Testis (tissue), 3 donors: ENCODE measurements around the gene TROAP. TPM values are rescaled to one million over a fixed set of nuclear protein-coding genes. Genes with fewer than 3 reads are reported as not detected.
"Not testable (repeated sequence)": the region's sequence is repeated elsewhere in the genome, so short reads cannot be mapped to it uniquely, and the experiment has no call there.

ENCODE experiments used
- DNase-seq: peaks from one replicate; pipeline ENCODE4 v3.0.0-alpha.2; 2019
- H3K27ac ChIP-seq, 2 donors: fragments of 200-600 bp; sonication (generic); one replicate each; pipeline ENCODE4 v1.5.1; 2019
- H3K27me3 ChIP-seq: fragments of 200-600 bp; sonication (generic); one replicate; pipeline ENCODE4 v1.5.1; 2019
- H3K36me3 ChIP-seq: fragments of 200-600 bp; sonication (generic); one replicate; pipeline ENCODE4 v1.5.1; 2017; ENCODE audit warnings: low read depth; ENCODE audit errors: missing control alignments
- H3K4me1 ChIP-seq: fragments of 200-600 bp; sonication (generic); one replicate; pipeline ENCODE4 v1.5.1; 2019
- H3K4me3 ChIP-seq, 2 donors: fragments of 200-600 bp; sonication (generic); one replicate each; pipeline ENCODE4 v1.5.1; 2017 to 2019
- H3K9me3 ChIP-seq: fragments of 200-600 bp; sonication (generic); one replicate; pipeline ENCODE4 v1.5.1; 2017
- CTCF ChIP-seq, 3 experiments: fragments of 450-650 bp in 2 of 3; fragments of 200-600 bp in 1 of 3; sonication (generic) in 1 of 3; IDR thresholded peaks; one replicate each; pipeline ENCODE4 v1.5.1; 2016 to 2019; ENCODE audit warnings: antibody characterized with exemption in 3 of 3, mild to moderate bottlenecking in 2 of 3, moderate library complexity in 1 of 3
- POLR2A ChIP-seq: fragments of 450-650 bp; IDR thresholded peaks from one replicate; pipeline ENCODE4 v1.6.1; 2017; ENCODE audit warnings: antibody characterized with exemption, mild to moderate bottlenecking, moderate library complexity
- WGBS, 2 donors: methylation state at CpG; one replicate each; pipeline ENCODE4 v1.1.5; 2018; 5-methylcytosine and 5-hydroxymethylcytosine counted together
- intact Hi-C: fragments of 100-400 bp; cut with DNase I; formaldehyde crosslinking; loops from one replicate; pipeline ENCODE4 v1.15.1; 2023; ENCODE audit warnings: low total_unique reads
- polyA plus RNA-seq: library from polyadenylated mRNA; stranded (reverse); fragments of 350-450 nt; fragmentation: Illumina TruSeq; extraction: RNeasy Lipid Tissue Mini Kit (QIAGEN cat#74804); gene quantifications from one replicate; pipeline ENCODE4 v1.2.3, GENCODE V29; 2014; ENCODE audit warnings: low read depth, low replicate concordance; ENCODE audit not compliant: insufficient read depth
- total RNA-seq, 2 donors: library from RNA; depleted of rRNA; stranded (reverse); fragments of >200 nt; gene quantifications; one replicate each; pipeline ENCODE4 v1.2.3, GENCODE V29; 2016

TROAP gene
- total and polyA plus RNA-seq, 3 donors from 2014 or later = 22.8 to 61.7 (median 36.1) TPM

GRCh38 chr12:49276304-49277290 lies 46.5 kb upstream of the TROAP start:
- intact Hi-C loops = no loop called here

GRCh38 chr12:49277466-49277865 lies 45.6 kb upstream of the TROAP start:
- Histone ChIP-seq H3K4me1 (no peaks in the 10 kb centered on the region), H3K4me3 (no peak overlapping the region), H3K27ac (no peak overlapping the region), H3K27me3 (no peaks in the 10 kb centered on the region), H3K9me3 (no peaks in the 10 kb centered on the region), H3K36me3 (no peaks in the 10 kb centered on the region)
- no peak for TF ChIP-seq POLR2A
- no peak for TF ChIP-seq CTCF (IDR thresholded peaks at IDR 0.05)
- intact Hi-C loops = no loop called here
- no peak for DNase-seq
- WGBS, 2 donors = 88 to 94% methylated on average over 2 to 7 of the region's 7 CpGs

More at GRCh38 chr12:49276304-49277290, 46.5 kb upstream of the TROAP start:
- Histone ChIP-seq H3K27me3 (no peaks in the 10 kb centered on the region), H3K27ac (no peak overlapping the region), H3K4me3 (no peak overlapping the region), H3K36me3 (no peaks in the 10 kb centered on the region), H3K9me3 (no peaks in the 10 kb centered on the region), H3K4me1 (no peaks in the 10 kb centered on the region)
- TF ChIP-seq CTCF (IDR thresholded peaks at IDR 0.05) (no peak), POLR2A (no peak)
- WGBS, 2 donors = 75 to 79% methylated on average over 13 of the region's 13 CpGs
- no peak for DNase-seq

- no peak overlapping the region for H3K4me3 ChIP-seq
- no peak overlapping the region for H3K27ac ChIP-seq
- intact Hi-C loops = loop anchor here (10.0 kb wide), 1 partner anchor 55 kb away; the partner anchor contains the start of gene C1QL4
- no peaks in the 10 kb centered on the region for H3K4me1 ChIP-seq
- no peaks in the 10 kb centered on the region for H3K9me3 ChIP-seq
- TF ChIP-seq POLR2A (no peak), CTCF (IDR thresholded peaks at IDR 0.05) (no peak)
- H3K27me3 ChIP-seq = no peaks in the 10 kb centered on the region
- DNase-seq = no peak
- H3K36me3 ChIP-seq = no peaks in the 10 kb centered on the region
- WGBS, 2 donors = 76 to 79% methylated on average over 7 of the region's 7 CpGs
Measured at GRCh38 chr12:49279706-49280159, 43.3 kb upstream of the TROAP start.

- not testable (repeated sequence) for H3K4me1 ChIP-seq, H3K36me3 ChIP-seq, DNase-seq, H3K4me3 ChIP-seq, H3K27me3 ChIP-seq, H3K9me3 ChIP-seq, H3K27ac ChIP-seq
- intact Hi-C loops = loop anchor here (10.0 kb wide), 1 partner anchor 54 kb away; the partner anchor contains the start of gene C1QL4
- WGBS, 2 donors = 91 to 96% methylated on average over 6 of the region's 6 CpGs
Measured at GRCh38 chr12:49280545-49280944, 42.5 kb upstream of the TROAP start.

GRCh38 chr12:49282302-49282701 lies 40.8 kb upstream of the TROAP start:
- no peak overlapping the region for H3K27ac ChIP-seq
- H3K27me3 ChIP-seq = no peaks in the 10 kb centered on the region
- intact Hi-C loops = loop anchor here (10.0 kb wide), 1 partner anchor 52 kb away; the partner anchor contains the start of gene C1QL4
- no peaks in the 10 kb centered on the region for H3K36me3 ChIP-seq
- 76 to 84% methylated on average over 5 of the region's 5 CpGs for WGBS, 2 donors
- no peak for TF ChIP-seq CTCF (IDR thresholded peaks at IDR 0.05)
- no peak for TF ChIP-seq POLR2A
- DNase-seq = no peak
- no peaks in the 10 kb centered on the region for H3K9me3 ChIP-seq
- H3K4me3 ChIP-seq = no peak overlapping the region
- no peaks in the 10 kb centered on the region for H3K4me1 ChIP-seq

GRCh38 chr12:49282740-49283375 lies 40.2 kb upstream of the TROAP start:
- intact Hi-C loops = loop anchor here (10.0 kb wide), 1 partner anchor 52 kb away; the partner anchor contains the start of gene C1QL4
- 70 to 87% methylated on average over 2 of the region's 6 CpGs for WGBS, 2 donors
- H3K4me1 ChIP-seq, H3K9me3 ChIP-seq, H3K27ac ChIP-seq, H3K27me3 ChIP-seq, DNase-seq, H3K4me3 ChIP-seq, H3K36me3 ChIP-seq: not testable (repeated sequence)
